ENCODE measurements around the gene CACHD1.

CACHD1 gene

GRCh38 chr1:64624808-64625207 is 154.9 kb downstream of the CACHD1 start:
- WGBS (ENCODE audit: extremely low coverage, insufficient coverage, insufficient read length), result no CpG with 5 or more reads among the region's 2 CpGs

GRCh38 chr1:64630611-64631010 is 160.7 kb downstream of the CACHD1 start:
- no peak overlapping the region for H4K12ac ChIP-seq (ENCODE audit: low read depth, low read length)
- no peaks in the 10 kb centered on the region for H3K4me1 ChIP-seq (ENCODE audit: control insufficient read depth in 1 of 2, insufficient read depth in 2 of 2, low read length in 2 of 2)
- no peak overlapping the region for H2BK12ac ChIP-seq (ENCODE audit: low read length)
- no peaks in the 10 kb centered on the region for H3K36me3 ChIP-seq (ENCODE audit: control insufficient read depth in 1 of 2, insufficient read depth in 2 of 2, low read length in 2 of 2)
- H3K27me3 ChIP-seq (ENCODE audit: insufficient read depth, low read length), result no peaks in the 10 kb centered on the region
- DNase-seq, result no peak
- no peak overlapping the region for H2BK120ac ChIP-seq (ENCODE audit: insufficient read depth, low read length, poor library complexity)
- H3K4me2 ChIP-seq (ENCODE audit: low read length), result no peak overlapping the region
- H3K79me2 ChIP-seq (ENCODE audit: control insufficient read depth, insufficient read depth, low read length, poor library complexity), result no peaks in the 10 kb centered on the region
- H3K9me3 ChIP-seq (ENCODE audit: insufficient read depth, low read depth, low read length), result no peaks in the 10 kb centered on the region
- H2BK5ac ChIP-seq (ENCODE audit: low read depth, low read length, poor library complexity), result no peak overlapping the region
- no peak overlapping the region for H2AFZ ChIP-seq (ENCODE audit: insufficient read depth, low read length, poor library complexity)
- H2AK5ac ChIP-seq (ENCODE audit: low read length), result no peak overlapping the region
- H3K9ac ChIP-seq (ENCODE audit: low read length), result no peak overlapping the region
- H4K8ac ChIP-seq (ENCODE audit: low read depth, low read length), result no peak overlapping the region
- no peak overlapping the region for H3K27ac ChIP-seq (ENCODE audit: low read depth, low read length)
- H3K4ac ChIP-seq (ENCODE audit: low read depth, low read length), result no peak overlapping the region
- no peak overlapping the region for H3K18ac ChIP-seq (ENCODE audit: low read length)
- H3K23ac ChIP-seq (ENCODE audit: low read length), result no peak overlapping the region
- WGBS (ENCODE audit: extremely low coverage, insufficient coverage, insufficient read length), result no CpG with 5 or more reads among the region's 4 CpGs
- H4K91ac ChIP-seq (ENCODE audit: low read depth, low read length), result no peak overlapping the region
- no peak overlapping the region for H3K14ac ChIP-seq (ENCODE audit: low read length)
- no peaks in the 10 kb centered on the region for H3K79me1 ChIP-seq (ENCODE audit: low read length)
- H3K4me3 ChIP-seq (ENCODE audit: low read depth, low read length), result no peak overlapping the region

More at GRCh38 chr1:64624808-64625207, 154.9 kb downstream of the CACHD1 start:
- Histone ChIP-seq H3K27ac (ENCODE audit: low read depth, low read length) (no peak overlapping the region), H3K4me2 (ENCODE audit: low read length) (no peak overlapping the region), H3K4ac (ENCODE audit: low read depth, low read length) (no peak overlapping the region), H3K27me3 (ENCODE audit: insufficient read depth, low read length) (no peaks in the 10 kb centered on the region), H3K79me2 (ENCODE audit: control insufficient read depth, insufficient read depth, low read length, poor library complexity) (no peaks in the 10 kb centered on the region), H4K8ac (ENCODE audit: low read depth, low read length) (no peak overlapping the region), H4K12ac (ENCODE audit: low read depth, low read length) (no peak overlapping the region), H3K9me3 (ENCODE audit: insufficient read depth, low read depth, low read length) (no peaks in the 10 kb centered on the region), H2BK5ac (ENCODE audit: low read depth, low read length, poor library complexity) (no peak overlapping the region), H3K23ac (ENCODE audit: low read length) (no peak overlapping the region), H3K14ac (ENCODE audit: low read length) (no peak overlapping the region), H2BK120ac (ENCODE audit: insufficient read depth, low read length, poor library complexity) (no peak overlapping the region), H3K4me1 (ENCODE audit: control insufficient read depth in 1 of 2, insufficient read depth in 2 of 2, low read length in 2 of 2) (no peaks in the 10 kb centered on the region), H3K4me3 (ENCODE audit: low read depth, low read length) (no peak overlapping the region), H4K91ac (ENCODE audit: low read depth, low read length) (no peak overlapping the region), H3K18ac (ENCODE audit: low read length) (no peak overlapping the region), H2BK12ac (ENCODE audit: low read length) (no peak overlapping the region), H3K79me1 (ENCODE audit: low read length) (no peaks in the 10 kb centered on the region), H3K9ac (ENCODE audit: low read length) (no peak overlapping the region), H2AFZ (ENCODE audit: insufficient read depth, low read length, poor library complexity) (no peak overlapping the region), H2AK5ac (ENCODE audit: low read length) (no peak overlapping the region), H3K36me3 (ENCODE audit: control insufficient read depth in 1 of 2, insufficient read depth in 2 of 2, low read length in 2 of 2) (no peaks in the 10 kb centered on the region)
- DNase-seq, result no peak

- no peak overlapping the region for H3K18ac ChIP-seq (ENCODE audit: low read length)
- H3K23ac ChIP-seq (ENCODE audit: low read length), result no peak overlapping the region
- H4K8ac ChIP-seq (ENCODE audit: low read depth, low read length), result no peak overlapping the region
- H3K79me1 ChIP-seq (ENCODE audit: low read length), result no peaks in the 10 kb centered on the region
- H2AFZ ChIP-seq (ENCODE audit: insufficient read depth, low read length, poor library complexity), result no peak overlapping the region
- no peak overlapping the region for H2AK5ac ChIP-seq (ENCODE audit: low read length)
- no peak for DNase-seq
- H3K4me2 ChIP-seq (ENCODE audit: low read length), result no peak overlapping the region
- H3K27me3 ChIP-seq (ENCODE audit: insufficient read depth, low read length), result no peaks in the 10 kb centered on the region
- H3K4me3 ChIP-seq (ENCODE audit: low read depth, low read length), result no peak overlapping the region
- no peak overlapping the region for H2BK12ac ChIP-seq (ENCODE audit: low read length)
- H3K27ac ChIP-seq (ENCODE audit: low read depth, low read length), result no peak overlapping the region
- no peaks in the 10 kb centered on the region for H3K4me1 ChIP-seq (ENCODE audit: control insufficient read depth in 1 of 2, insufficient read depth in 2 of 2, low read length in 2 of 2)
- H3K36me3 ChIP-seq (ENCODE audit: control insufficient read depth in 1 of 2, insufficient read depth in 2 of 2, low read length in 2 of 2), result no peaks in the 10 kb centered on the region
- H3K14ac ChIP-seq (ENCODE audit: low read length), result no peak overlapping the region
- H2BK5ac ChIP-seq (ENCODE audit: low read depth, low read length, poor library complexity), result no peak overlapping the region
- H3K9me3 ChIP-seq (ENCODE audit: insufficient read depth, low read depth, low read length), result no peaks in the 10 kb centered on the region
- no peak overlapping the region for H3K4ac ChIP-seq (ENCODE audit: low read depth, low read length)
- H3K9ac ChIP-seq (ENCODE audit: low read length), result no peak overlapping the region
- H4K91ac ChIP-seq (ENCODE audit: low read depth, low read length), result no peak overlapping the region
- H4K12ac ChIP-seq (ENCODE audit: low read depth, low read length), result no peak overlapping the region
- no CpG with 5 or more reads among the region's 3 CpGs for WGBS (ENCODE audit: extremely low coverage, insufficient coverage, insufficient read length)
- H2BK120ac ChIP-seq (ENCODE audit: insufficient read depth, low read length, poor library complexity), result no peak overlapping the region
- no peaks in the 10 kb centered on the region for H3K79me2 ChIP-seq (ENCODE audit: control insufficient read depth, insufficient read depth, low read length, poor library complexity)
These were observed 161.6 kb downstream of the CACHD1 start for GRCh38 chr1:64631346-64632034.

- no peak overlapping the region for H4K8ac ChIP-seq (ENCODE audit: low read depth, low read length)
- H3K79me1 ChIP-seq (ENCODE audit: low read length), result no peaks in the 10 kb centered on the region
- no peaks in the 10 kb centered on the region for H3K9me3 ChIP-seq (ENCODE audit: insufficient read depth, low read depth, low read length)
- no peak overlapping the region for H3K23ac ChIP-seq (ENCODE audit: low read length)
- no peak overlapping the region for H2BK5ac ChIP-seq (ENCODE audit: low read depth, low read length, poor library complexity)
- no peak overlapping the region for H2BK120ac ChIP-seq (ENCODE audit: insufficient read depth, low read length, poor library complexity)
- no peak overlapping the region for H4K91ac ChIP-seq (ENCODE audit: low read depth, low read length)
- no peak overlapping the region for H3K4ac ChIP-seq (ENCODE audit: low read depth, low read length)
- no peak overlapping the region for H3K4me3 ChIP-seq (ENCODE audit: low read depth, low read length)
- no peak overlapping the region for H3K18ac ChIP-seq (ENCODE audit: low read length)
- H2AFZ ChIP-seq (ENCODE audit: insufficient read depth, low read length, poor library complexity), result no peak overlapping the region
- H3K36me3 ChIP-seq (ENCODE audit: control insufficient read depth in 1 of 2, insufficient read depth in 2 of 2, low read length in 2 of 2), result no peaks in the 10 kb centered on the region
- H3K4me2 ChIP-seq (ENCODE audit: low read length), result no peak overlapping the region
- H4K12ac ChIP-seq (ENCODE audit: low read depth, low read length), result no peak overlapping the region
- no peak overlapping the region for H3K27ac ChIP-seq (ENCODE audit: low read depth, low read length)
- H3K14ac ChIP-seq (ENCODE audit: low read length), result no peak overlapping the region
- H2AK5ac ChIP-seq (ENCODE audit: low read length), result no peak overlapping the region
- H3K27me3 ChIP-seq (ENCODE audit: insufficient read depth, low read length), result no peaks in the 10 kb centered on the region
- H3K4me1 ChIP-seq (ENCODE audit: control insufficient read depth in 1 of 2, insufficient read depth in 2 of 2, low read length in 2 of 2), result no peaks in the 10 kb centered on the region
- H3K79me2 ChIP-seq (ENCODE audit: control insufficient read depth, insufficient read depth, low read length, poor library complexity), result no peaks in the 10 kb centered on the region
- H3K9ac ChIP-seq (ENCODE audit: low read length), result no peak overlapping the region
- no CpG with 5 or more reads among the region's 6 CpGs for WGBS (ENCODE audit: extremely low coverage, insufficient coverage, insufficient read length)
- H2BK12ac ChIP-seq (ENCODE audit: low read length), result no peak overlapping the region
- no peak for DNase-seq
These were observed 163.0 kb downstream of the CACHD1 start for GRCh38 chr1:64632936-64633335.

Measured in trophoblast cell (in vitro differentiated cells and primary cell).